ENCODE data around the gene PAPSS2. TPM values are rescaled to one million over a fixed set of nuclear protein-coding genes. Genes with fewer than 3 reads are reported as not detected.
A peak's percentile ranks its signal among the peaks of the same experiment; 100 is the strongest.

The PAPSS2 gene
- total and polyA plus RNA-seq, 2 donors (not counting 3 experiments of a cell fraction or from before 2014, with no cell fraction given), result 27.9 to 82.6 TPM

DNA sequence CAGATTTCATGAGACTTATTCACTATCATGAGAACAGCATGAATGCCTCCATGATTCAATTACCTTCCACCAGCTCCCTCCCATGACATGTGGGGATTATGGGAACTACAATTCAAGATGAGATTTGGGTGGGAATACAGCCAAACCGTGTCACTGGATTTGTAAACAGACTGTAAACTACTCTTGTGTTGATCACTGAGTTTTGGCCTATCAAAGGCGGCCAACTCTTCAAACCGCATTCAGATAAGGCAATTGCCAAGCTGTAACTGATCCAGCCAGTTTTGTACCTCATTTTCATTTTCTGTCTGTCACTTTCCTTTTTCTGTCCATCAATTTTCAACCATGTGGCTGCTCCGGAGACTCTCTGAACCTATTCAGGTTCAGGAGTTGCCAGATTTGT is 27.2 kb upstream of the PAPSS2 start:
- H3K27ac ChIP-seq (ENCODE audit: insufficient read depth, low read depth, low read length), result no peak overlapping the region
- H3K9me1 ChIP-seq (replicated peaks; ENCODE audit: control insufficient read depth, extremely low read depth, insufficient read depth, low read length), result no peaks in the 10 kb centered on the region
- H3K9ac ChIP-seq (replicated peaks; ENCODE audit: extremely low read depth, insufficient read depth, low read length), result no peak overlapping the region
- FAIRE-seq, result no peak
- no peaks in the 10 kb centered on the region for H4K20me1 ChIP-seq (replicated peaks; ENCODE audit: control insufficient read depth, extremely low read depth, insufficient read depth, low read length)
- H3K27me3 ChIP-seq (ENCODE audit: control insufficient read depth in 2 of 2, insufficient read depth in 2 of 2, low read length in 2 of 2), result no peaks in the 10 kb centered on the region
- no peak overlapping the region for H2AFZ ChIP-seq (ENCODE audit: low read depth, low read length)
- no peaks in the 10 kb centered on the region for H3K79me2 ChIP-seq (ENCODE audit: control insufficient read depth, insufficient read depth, low read length)
- CTCF ChIA-PET, result interaction anchor here (1.3 kb wide), 1 partner anchor 14 kb away, joined by 3 read pairs; no protein-coding TSS in a partner anchor
- no peaks in the 10 kb centered on the region for H3K9me3 ChIP-seq (replicated peaks; ENCODE audit: control insufficient read depth, insufficient read depth, low read length)
- no peak overlapping the region for H3K4me3 ChIP-seq (replicated peaks in 1 of 3; ENCODE audit: insufficient read depth in 1 of 3, low read depth in 1 of 3, low read length in 3 of 3)
- H3K36me3 ChIP-seq (ENCODE audit: control insufficient read depth in 2 of 2, extremely low read depth in 1 of 2, insufficient read depth in 2 of 2, low read length in 2 of 2), result no peaks in the 10 kb centered on the region
- no peak for TF ChIP-seq MYC (IDR thresholded peaks at IDR 0.05; ENCODE audit: low read depth, low read length)
- TF ChIP-seq, protein P1, sequence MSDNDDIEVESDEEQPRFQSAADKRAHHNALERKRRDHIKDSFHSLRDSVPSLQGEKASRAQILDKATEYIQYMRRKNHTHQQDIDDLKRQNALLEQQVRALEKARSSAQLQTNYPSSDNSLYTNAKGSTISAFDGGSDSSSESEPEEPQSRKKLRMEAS (IDR thresholded peaks at IDR 0.05; ENCODE audit: insufficient read depth, insufficient read length), result no peak
- TF ChIP-seq POLR2A (IDR thresholded peaks at IDR 0.05; ENCODE audit: low read depth, low read length), result no peak
- no peak for TF ChIP-seq JUN (IDR thresholded peaks at IDR 0.05; ENCODE audit: borderline replicate concordance, insufficient read depth, insufficient read length, low read depth)
- TF ChIP-seq FOS (IDR thresholded peaks at IDR 0.05; ENCODE audit: borderline replicate concordance, insufficient read depth, low read length), result no peak
- no peak for TF ChIP-seq EZH2 (IDR thresholded peaks at IDR 0.05; ENCODE audit: borderline replicate concordance, low read depth, low read length, severe bottlenecking)
- no peak for TF ChIP-seq POLR2AphosphoS5 (IDR thresholded peaks at IDR 0.05; ENCODE audit: insufficient read depth, low read depth, low read length)
- TF ChIP-seq GATA2 (IDR thresholded peaks at IDR 0.05; ENCODE audit: insufficient read depth, insufficient read length, low read depth, low read length), result no peak
- peaks cover 20% of the 10 kb centered on the region for H3K4me1 ChIP-seq (ENCODE audit: control insufficient read depth, extremely low read depth, insufficient read depth, low read length)
- no TSS peak for BruUV-seq (replicated peaks)
- no peak for DNase-seq (ENCODE audit: low read depth, low spot score)
- POLR2A ChIA-PET, result no interaction called here
- intact Hi-C loops (cut with micrococcal nuclease), result no loop called here
- dilution Hi-C loops (cut with MboI; ENCODE audit: extremely low pct_ligation_motif_present, low sequenced_read_pairs), result no loop called here
- H3K4me2 ChIP-seq (ENCODE audit: insufficient read depth, low read length), result no peak overlapping the region

DNA sequence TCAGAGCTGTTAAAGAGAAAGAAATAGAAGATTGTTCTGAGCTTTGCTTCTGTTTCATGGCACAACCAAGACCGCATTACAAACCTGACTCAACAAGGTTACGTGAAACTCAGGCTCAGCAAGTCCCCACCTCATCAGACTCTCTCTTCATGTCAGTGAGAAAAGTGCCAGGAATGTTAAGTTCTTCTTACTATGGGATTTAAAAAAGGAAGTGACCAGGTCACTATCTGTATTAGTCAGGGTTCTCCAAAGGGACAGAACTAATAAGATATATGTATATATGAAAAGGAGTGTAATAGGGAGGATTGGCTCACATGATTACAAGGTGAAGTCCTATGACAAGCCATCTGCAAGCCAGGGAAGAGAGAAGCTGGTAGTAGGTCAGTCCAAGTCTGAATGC is 25.4 kb upstream of the PAPSS2 start:
- no peaks in the 10 kb centered on the region for H4K20me1 ChIP-seq (replicated peaks; ENCODE audit: control insufficient read depth, extremely low read depth, insufficient read depth, low read length)
- CTCF ChIA-PET, result interaction anchor here (1.1 kb wide), 1 partner anchor 101 kb away, joined by 3 read pairs; no protein-coding TSS in a partner anchor
- H3K9me1 ChIP-seq (replicated peaks; ENCODE audit: control insufficient read depth, extremely low read depth, insufficient read depth, low read length), result no peaks in the 10 kb centered on the region
- TF ChIP-seq POLR2AphosphoS5 (IDR thresholded peaks at IDR 0.05; ENCODE audit: insufficient read depth, low read depth, low read length), result no peak
- no peak for TF ChIP-seq FOS (IDR thresholded peaks at IDR 0.05; ENCODE audit: borderline replicate concordance, insufficient read depth, low read length)
- intact Hi-C loops (cut with micrococcal nuclease), result no loop called here
- dilution Hi-C loops (cut with MboI; ENCODE audit: extremely low pct_ligation_motif_present, low sequenced_read_pairs), result no loop called here
- BruUV-seq (replicated peaks), result no TSS peak
- no peak overlapping the region for H3K27ac ChIP-seq (ENCODE audit: insufficient read depth, low read depth, low read length)
- no peak overlapping the region for H3K4me2 ChIP-seq (ENCODE audit: insufficient read depth, low read length)
- H3K9me3 ChIP-seq (replicated peaks; ENCODE audit: control insufficient read depth, insufficient read depth, low read length), result no peaks in the 10 kb centered on the region
- H3K4me1 ChIP-seq (ENCODE audit: control insufficient read depth, extremely low read depth, insufficient read depth, low read length), result peaks cover 20% of the 10 kb centered on the region
- H3K9ac ChIP-seq (replicated peaks; ENCODE audit: extremely low read depth, insufficient read depth, low read length), result no peak overlapping the region
- H3K36me3 ChIP-seq (ENCODE audit: control insufficient read depth in 2 of 2, extremely low read depth in 1 of 2, insufficient read depth in 2 of 2, low read length in 2 of 2), result no peaks in the 10 kb centered on the region
- no peak for FAIRE-seq
- no peaks in the 10 kb centered on the region for H3K79me2 ChIP-seq (ENCODE audit: control insufficient read depth, insufficient read depth, low read length)
- POLR2A ChIA-PET, result no interaction called here
- no peaks in the 10 kb centered on the region for H3K27me3 ChIP-seq (ENCODE audit: control insufficient read depth in 2 of 2, insufficient read depth in 2 of 2, low read length in 2 of 2)
- no peak overlapping the region for H2AFZ ChIP-seq (ENCODE audit: low read depth, low read length)
- DNase-seq (ENCODE audit: low read depth, low spot score), result peak; percentile 4
- H3K4me3 ChIP-seq (replicated peaks in 1 of 3; ENCODE audit: insufficient read depth in 1 of 3, low read depth in 1 of 3, low read length in 3 of 3), result no peak overlapping the region

Data from endothelial cell of umbilical vein (primary cell).